ENCODE results near the gene CCDC82.

- TF ChIP-seq CTCF (IDR thresholded peaks at IDR 0.05; ENCODE audit: low read depth, low read length, poor library complexity, severe bottlenecking), result no peak
- TF ChIP-seq EZH2phosphoT487 (IDR thresholded peaks at IDR 0.05; ENCODE audit: borderline replicate concordance, low read length), result no peak
Measured at GRCh38 chr11:96334219-96334618, 55.5 kb downstream of the CCDC82 start.

Data from DOHH2 (cell line).